HEK293 (cell line): ENCODE measurements around the gene DOCK1.

Experiments used
- ZBTB21 ChIP-seq: fragments of 450-650 bp; formaldehyde crosslinking; IDR thresholded peaks from 2 replicates; pipeline ENCODE4 v1.5.1; 2017; ENCODE audit warnings: missing biosample characterization, missing genetic modification characterization
- ZNF555 ChIP-seq: fragments of 450-650 bp; formaldehyde crosslinking; conservative IDR thresholded peaks from 2 replicates; pipeline ENCODE4 v1.5.1; 2017; ENCODE audit warnings: missing biosample characterization, mild to moderate bottlenecking, missing genetic modification characterization, inconsistent platforms

DNA sequence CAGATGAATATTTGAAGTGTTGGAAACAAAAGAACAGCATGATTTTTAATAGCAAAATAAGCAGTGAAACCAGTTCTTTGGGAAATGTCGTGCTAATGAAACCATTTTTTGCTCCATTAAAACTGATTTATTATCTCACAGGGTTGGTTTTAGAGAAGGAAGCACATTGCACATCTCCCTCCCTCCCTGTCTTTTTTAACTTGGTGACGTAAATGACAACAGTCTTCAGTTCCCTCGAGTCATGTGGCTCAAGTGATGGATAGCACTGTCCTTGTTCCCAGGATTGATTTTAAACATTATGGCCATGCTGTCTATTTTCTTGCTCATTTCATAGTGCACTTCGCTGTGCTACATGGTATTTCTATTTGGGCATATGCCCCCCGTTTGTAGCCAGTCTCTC is 105.9 kb downstream of the DOCK1 start:
- TF ChIP-seq ZNF555 (no peak), ZBTB21 (tag by site-specific recombination) (no peak)
